Stomach (tissue), 9 donors: ENCODE data around the gene FRAS1. TPM values are rescaled to one million over a fixed set of nuclear protein-coding genes. Genes with fewer than 3 reads are reported as not detected.

Experiments
- DNase-seq, 2 donors: peaks; one replicate each; pipeline versions ENCODE4 v3.0.0 to v3.0.0-alpha.2; 2013 to 2019
- H3K27ac ChIP-seq, 5 donors: fragments of 200-600 bp in 4 of 5; sonication (generic) in 4 of 5; one replicate each; pipeline ENCODE4 v1.5.1; 2013 to 2019; ENCODE audit warnings: mild to moderate bottlenecking in 1 of 5, moderate library complexity in 1 of 5
- H3K27me3 ChIP-seq, 3 donors: fragments of 200-600 bp; sonication (generic); one replicate each; pipeline ENCODE4 v1.5.1; 2017 to 2019; ENCODE audit warnings: mixed run types in 1 of 3
- H3K36me3 ChIP-seq, 4 donors: fragments of 200-600 bp; sonication (generic); 1 replicate in 3 of 4; 2 replicates in 1 of 4; pipeline ENCODE4 v1.5.1; 2016 to 2019
- H3K4me1 ChIP-seq, 4 donors: fragments of 200-600 bp; sonication (generic); one replicate each; pipeline ENCODE4 v1.5.1; 2016 to 2019
- H3K4me3 ChIP-seq, 4 donors: fragments of 200-600 bp; sonication (generic) in 3 of 4; one replicate each; pipeline ENCODE4 v1.5.1; 2016 to 2019; ENCODE audit warnings: mild to moderate bottlenecking in 1 of 4
- H3K9me3 ChIP-seq, 4 donors: fragments of 200-600 bp; sonication (generic); one replicate each; pipeline ENCODE4 v1.5.1; 2016 to 2019
- EP300 ChIP-seq: sonication (generic); formaldehyde crosslinking; IDR thresholded peaks from one replicate; pipeline ENCODE4 v1.6.1; 2017; ENCODE audit warnings: antibody characterized with exemption
- POLR2A ChIP-seq, 4 donors: fragments of 450-650 bp; IDR thresholded peaks; one replicate each; pipeline ENCODE4 v1.6.1; 2016; ENCODE audit warnings: antibody characterized with exemption in 4 of 4, control low read depth in 2 of 4, mild to moderate bottlenecking in 1 of 4, moderate library complexity in 1 of 4
- POLR2AphosphoS5 ChIP-seq, 3 donors: sonication (generic); formaldehyde crosslinking; IDR thresholded peaks; one replicate each; pipeline ENCODE4 v1.6.1; 2016; ENCODE audit warnings: antibody characterized with exemption in 3 of 3
- WGBS, 5 donors: extraction: QIAGEN DNeasy Blood & Tissue Kit in 3 of 5; methylation state at CpG; one replicate each; pipeline versions ENCODE4 v1.1.5 to v1.1.7; 2013 to 2018; 5-methylcytosine and 5-hydroxymethylcytosine counted together
- intact Hi-C: fragments of 100-400 bp; cut with DNase I; formaldehyde crosslinking; loops from one replicate; pipeline ENCODE4 v1.15.1; 2023; ENCODE audit warnings: low total_unique reads
- polyA plus RNA-seq, 3 donors: library from polyadenylated mRNA; stranded (reverse); fragments of 200-250 nt; gene quantifications; one replicate each; pipeline ENCODE4 v1.2.3, GENCODE V29; 2013
- total RNA-seq, 5 donors: library from RNA; depleted of rRNA; stranded (reverse); fragments of >200 nt; gene quantifications; one replicate each; pipeline versions ENCODE4 v1.1.0 to v1.2.3, GENCODE V29; 2014 to 2016
- TF ChIP-seq, protein P1 (sequence below), 7 experiments: fragments of 450-650 bp in 4 of 7; fragments of 200-600 bp in 3 of 7; sonication (generic) in 3 of 7; IDR thresholded peaks; one replicate each; pipeline ENCODE4 v1.5.1; 2016 to 2019; ENCODE audit warnings: antibody characterized with exemption in 7 of 7, control low read depth in 2 of 7, mild to moderate bottlenecking in 1 of 7
- donor health status: healthy with polysubstance abuse.
- donor health status: Bipolar disorder and iron deficiency.
- donor health status: healthy.

FRAS1 gene
- total and polyA plus RNA-seq, 8 donors, result under 0.01 to 12.7 (median 2.0) TPM

DNA sequence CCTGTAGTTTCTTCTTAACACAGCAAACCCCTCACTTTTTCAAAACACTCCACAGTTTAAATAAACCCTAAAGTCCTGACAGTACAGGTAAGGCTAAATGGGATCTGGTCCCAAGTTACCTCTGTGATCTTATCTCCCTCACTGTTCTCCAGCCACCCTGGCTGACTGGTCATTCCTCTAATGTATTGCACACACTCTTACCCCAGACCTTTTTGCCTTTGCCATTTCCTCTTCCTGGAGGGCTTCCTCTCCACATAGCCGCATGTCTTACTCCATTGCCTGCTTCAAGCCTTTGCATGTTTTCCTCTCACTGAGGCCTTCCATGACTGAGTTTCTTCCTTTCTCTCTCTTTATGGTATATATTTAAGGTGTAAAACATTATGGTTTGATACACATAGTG lies 474.9 kb downstream of the FRAS1 start:
- TF ChIP-seq POLR2A (IDR thresholded peaks at IDR 0.05) (no peak), POLR2AphosphoS5 (IDR thresholded peaks at IDR 0.05) (no peak), EP300 (no peak)
- TF ChIP-seq, protein P1, sequence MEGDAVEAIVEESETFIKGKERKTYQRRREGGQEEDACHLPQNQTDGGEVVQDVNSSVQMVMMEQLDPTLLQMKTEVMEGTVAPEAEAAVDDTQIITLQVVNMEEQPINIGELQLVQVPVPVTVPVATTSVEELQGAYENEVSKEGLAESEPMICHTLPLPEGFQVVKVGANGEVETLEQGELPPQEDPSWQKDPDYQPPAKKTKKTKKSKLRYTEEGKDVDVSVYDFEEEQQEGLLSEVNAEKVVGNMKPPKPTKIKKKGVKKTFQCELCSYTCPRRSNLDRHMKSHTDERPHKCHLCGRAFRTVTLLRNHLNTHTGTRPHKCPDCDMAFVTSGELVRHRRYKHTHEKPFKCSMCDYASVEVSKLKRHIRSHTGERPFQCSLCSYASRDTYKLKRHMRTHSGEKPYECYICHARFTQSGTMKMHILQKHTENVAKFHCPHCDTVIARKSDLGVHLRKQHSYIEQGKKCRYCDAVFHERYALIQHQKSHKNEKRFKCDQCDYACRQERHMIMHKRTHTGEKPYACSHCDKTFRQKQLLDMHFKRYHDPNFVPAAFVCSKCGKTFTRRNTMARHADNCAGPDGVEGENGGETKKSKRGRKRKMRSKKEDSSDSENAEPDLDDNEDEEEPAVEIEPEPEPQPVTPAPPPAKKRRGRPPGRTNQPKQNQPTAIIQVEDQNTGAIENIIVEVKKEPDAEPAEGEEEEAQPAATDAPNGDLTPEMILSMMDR (IDR thresholded peaks at IDR 0.05), result no peak
- intact Hi-C loops, result no loop called here
- no peaks in the 10 kb centered on the region for H3K4me1 ChIP-seq
- H3K9me3 ChIP-seq, result no peaks in the 10 kb centered on the region
- no peaks in the 10 kb centered on the region for H3K27me3 ChIP-seq
- H3K27ac ChIP-seq, result no peak overlapping the region
- 66 to 90% (median 76%) methylated on average over 1 of the region's 1 CpG for WGBS, 5 donors
- no peaks in the 10 kb centered on the region for H3K36me3 ChIP-seq
- DNase-seq, result no peak
- H3K4me3 ChIP-seq, result no peak overlapping the region

DNA sequence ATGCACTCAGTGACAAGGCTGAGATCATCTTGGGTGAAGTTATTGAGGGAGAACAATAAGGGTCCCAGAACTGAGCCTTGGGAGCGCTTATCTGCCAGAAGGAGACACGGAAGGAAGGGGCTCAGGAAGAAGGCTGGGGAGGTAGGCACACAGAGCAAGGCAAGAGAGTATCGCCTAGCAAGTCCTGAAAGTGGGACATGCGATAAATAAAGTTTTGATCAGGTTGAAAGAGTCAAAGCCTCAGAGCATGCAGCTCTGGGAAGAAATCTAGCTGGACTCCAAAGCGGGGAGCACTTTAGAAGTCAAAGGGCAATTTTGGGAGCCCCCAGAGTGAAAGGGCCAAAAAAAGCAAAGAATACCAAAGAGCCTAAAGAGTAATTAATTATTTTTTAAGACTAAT lies 476.7 kb downstream of the FRAS1 start:
- intact Hi-C loops, result no loop called here
- no peaks in the 10 kb centered on the region for H3K9me3 ChIP-seq
- no peak overlapping the region for H3K4me3 ChIP-seq
- H3K27me3 ChIP-seq, result no peaks in the 10 kb centered on the region
- no peak for DNase-seq
- 75 to 93% (median 77%) methylated on average over 5 of the region's 5 CpGs for WGBS, 5 donors
- H3K27ac ChIP-seq, result peak overlapping the region in 1 of 5 donors; percentile 62
- TF ChIP-seq POLR2A (IDR thresholded peaks at IDR 0.05), result no peak
- TF ChIP-seq, protein P1 (IDR thresholded peaks at IDR 0.05), result no peak
- TF ChIP-seq POLR2AphosphoS5 (IDR thresholded peaks at IDR 0.05), result no peak
- no peak for TF ChIP-seq EP300
- H3K36me3 ChIP-seq, result no peaks in the 10 kb centered on the region
- H3K4me1 ChIP-seq, result no peaks in the 10 kb centered on the region

DNA sequence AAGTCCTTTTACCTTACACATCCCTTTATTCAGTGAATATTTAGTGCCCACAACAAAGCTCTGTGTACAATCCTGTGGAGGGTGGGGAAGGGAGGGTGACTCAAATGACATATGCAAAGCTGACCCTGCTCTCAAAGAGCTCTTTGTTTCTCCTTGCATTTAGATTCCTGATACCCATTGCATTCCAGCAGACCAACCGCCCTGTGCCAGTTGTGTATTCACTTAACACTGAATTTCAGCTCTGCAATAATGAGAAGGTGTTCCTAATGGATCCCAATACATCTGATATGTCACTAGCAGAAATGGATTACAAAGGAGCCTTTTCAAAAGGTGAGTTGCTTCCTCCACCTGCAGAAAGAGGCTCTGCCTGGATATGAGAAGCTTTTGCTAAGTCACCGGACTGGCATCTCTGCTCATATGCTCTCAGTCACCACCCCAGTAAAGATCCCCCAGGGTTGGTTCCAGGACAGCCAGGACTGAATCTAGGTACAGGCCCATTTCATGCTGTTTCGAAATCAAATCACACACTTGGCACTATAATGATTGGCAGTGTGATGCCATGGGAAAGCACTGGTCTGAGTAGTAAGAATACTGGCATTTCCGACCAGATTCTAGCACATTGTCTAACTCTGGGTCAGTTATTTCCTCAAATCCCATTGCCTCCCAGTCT lies 477.3 kb downstream of the FRAS1 start:
- H3K9me3 ChIP-seq, result no peaks in the 10 kb centered on the region
- H3K27me3 ChIP-seq, result no peaks in the 10 kb centered on the region
- peak overlapping the region in 2 of 5 donors; percentile 43 to 62 for H3K27ac ChIP-seq
- intact Hi-C loops, result no loop called here
- TF ChIP-seq EP300, result no peak
- TF ChIP-seq POLR2AphosphoS5 (IDR thresholded peaks at IDR 0.05), result no peak
- TF ChIP-seq POLR2A (IDR thresholded peaks at IDR 0.05), result no peak
- TF ChIP-seq, protein P1 (IDR thresholded peaks at IDR 0.05), result no peak
- H3K4me1 ChIP-seq, result no peaks in the 10 kb centered on the region
- DNase-seq, result peak in 1 of 2 donors; percentile 72
- no peak overlapping the region for H3K4me3 ChIP-seq
- 75 to 87% (median 81%) methylated on average over 4 of the region's 4 CpGs for WGBS, 5 donors
- H3K36me3 ChIP-seq, result no peaks in the 10 kb centered on the region

DNA sequence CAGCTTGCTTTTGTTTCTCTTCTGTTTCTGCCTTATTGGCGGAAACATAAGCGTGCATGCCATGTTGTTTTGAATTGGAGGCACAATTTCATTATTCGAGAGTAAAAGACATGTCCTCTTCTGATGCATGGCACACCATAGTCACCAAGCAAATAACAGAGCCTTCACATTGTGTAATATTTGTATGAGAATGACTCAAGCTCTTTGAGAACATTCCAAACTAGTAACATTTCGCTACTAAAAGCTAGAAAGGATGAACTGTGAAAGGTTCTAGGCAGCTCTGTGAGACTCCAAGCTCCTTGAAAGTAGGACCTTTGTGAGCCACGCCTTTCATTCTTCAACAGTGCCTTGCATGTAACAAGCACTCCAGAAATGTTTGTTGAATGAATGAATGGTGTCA lies 485.2 kb downstream of the FRAS1 start:
- H3K4me1 ChIP-seq, result peaks cover 0 to 26% (median 19%) of the 10 kb centered on the region in 4 donors
- H3K27ac ChIP-seq, result no peak overlapping the region
- no peaks in the 10 kb centered on the region for H3K9me3 ChIP-seq
- no peak overlapping the region for H3K4me3 ChIP-seq
- 75 to 89% (median 86%) methylated on average over 5 of the region's 5 CpGs for WGBS, 5 donors
- intact Hi-C loops, result no loop called here
- H3K36me3 ChIP-seq, result no peaks in the 10 kb centered on the region
- H3K27me3 ChIP-seq, result no peaks in the 10 kb centered on the region
- TF ChIP-seq EP300 (no peak), POLR2AphosphoS5 (IDR thresholded peaks at IDR 0.05) (peak in 1 of 3 donors; percentile 22)
- no peak for DNase-seq
